ENCODE data around the gene FAM3D. TPM values are rescaled to one million over a fixed set of nuclear protein-coding genes. Genes with fewer than 3 reads are reported as not detected.

FAM3D gene
- total RNA-seq, 4 donors from 2014 or later = 243 to 431 (median 364) TPM

GRCh38 chr3:58591517-58592510 lies 74.8 kb downstream of the FAM3D start:
- TF ChIP-seq EP300 (IDR thresholded peaks at IDR 0.05; ENCODE audit: low read depth) (no peak), POLR2A (IDR thresholded peaks at IDR 0.05) (no peak), POLR2AphosphoS5 (IDR thresholded peaks at IDR 0.05) (no peak), CTCF (IDR thresholded peaks at IDR 0.05) (no peak)
- Histone ChIP-seq H3K4me3 (no peak overlapping the region), H3K27ac (no peak overlapping the region), H3K9me3 (no peaks in the 10 kb centered on the region), H3K36me3 (no peaks in the 10 kb centered on the region), H3K4me1 (peaks cover 0 to 2% (median 2%) of the 10 kb centered on the region in 4 donors), H3K27me3 (peaks cover 14% of the 10 kb centered on the region)
- 68% methylated on average over 4 to 6 of the region's 6 CpGs for WGBS, 2 donors (ENCODE audit: low coverage in 1 of 2)
- in situ Hi-C loops (cut with MboI; ENCODE audit: low pct_ligation_motif_present in 1 of 4, low pct_unique_long_range_greater_than_20kb in 1 of 4, low sequenced_read_pairs in 3 of 4) (no loop called here), intact Hi-C loops (cut with DNase I; ENCODE audit: low total_unique reads) (no loop called here)
- DNase-seq = no peak

- WGBS, 2 donors (ENCODE audit: low coverage in 1 of 2) = 61% methylated on average over 3 of the region's 3 CpGs; no CpG with 5 or more reads in 1 of the 2 donors
- H3K9me3 ChIP-seq = no peaks in the 10 kb centered on the region
- in situ Hi-C loops (cut with MboI; ENCODE audit: low pct_ligation_motif_present in 1 of 4, low pct_unique_long_range_greater_than_20kb in 1 of 4, low sequenced_read_pairs in 3 of 4) (no loop called here), intact Hi-C loops (cut with DNase I; ENCODE audit: low total_unique reads) (no loop called here)
- no peaks in the 10 kb centered on the region for H3K36me3 ChIP-seq
- H3K4me1 ChIP-seq = peaks cover 4 to 23% (median 13%) of the 10 kb centered on the region in 4 donors
- peaks cover 28% of the 10 kb centered on the region for H3K27me3 ChIP-seq
- H3K27ac ChIP-seq = no peak overlapping the region
- no peak for DNase-seq
- H3K4me3 ChIP-seq = no peak overlapping the region
- TF ChIP-seq POLR2AphosphoS5 (IDR thresholded peaks at IDR 0.05) (no peak), POLR2A (IDR thresholded peaks at IDR 0.05) (no peak), EP300 (IDR thresholded peaks at IDR 0.05; ENCODE audit: low read depth) (no peak), CTCF (IDR thresholded peaks at IDR 0.05) (no peak)
Observed at GRCh38 chr3:58588030-58588614, 78.5 kb downstream of the FAM3D start.

GRCh38 chr3:58586776-58587192 lies 79.8 kb downstream of the FAM3D start:
- H3K27me3 ChIP-seq = peaks cover 28% of the 10 kb centered on the region
- no peak overlapping the region for H3K4me3 ChIP-seq
- in situ Hi-C loops (cut with MboI; ENCODE audit: low pct_ligation_motif_present in 1 of 4, low pct_unique_long_range_greater_than_20kb in 1 of 4, low sequenced_read_pairs in 3 of 4) (no loop called here), intact Hi-C loops (cut with DNase I; ENCODE audit: low total_unique reads) (no loop called here)
- no peak overlapping the region for H3K27ac ChIP-seq
- H3K9me3 ChIP-seq = no peaks in the 10 kb centered on the region
- H3K4me1 ChIP-seq = peaks cover 4 to 23% (median 13%) of the 10 kb centered on the region in 4 donors
- TF ChIP-seq EP300 (IDR thresholded peaks at IDR 0.05; ENCODE audit: low read depth) = no peak
- no peak for TF ChIP-seq CTCF (IDR thresholded peaks at IDR 0.05)
- TF ChIP-seq POLR2A (IDR thresholded peaks at IDR 0.05) = no peak
- TF ChIP-seq POLR2AphosphoS5 (IDR thresholded peaks at IDR 0.05) = no peak
- WGBS, 2 donors (ENCODE audit: low coverage in 1 of 2) = 33% methylated on average over 14 of the region's 44 CpGs; no CpG with 5 or more reads in 1 of the 2 donors
- H3K36me3 ChIP-seq = no peaks in the 10 kb centered on the region
- DNase-seq = no peak

- Histone ChIP-seq H3K4me3 (peak overlapping the region in 2 of 4 donors; percentile 51 to 59), H3K27me3 (peaks cover 28% of the 10 kb centered on the region), H3K27ac (peak overlapping the region; percentile 41 to 83 (median 75)), H3K4me1 (peaks cover 4 to 23% (median 13%) of the 10 kb centered on the region in 4 donors), H3K9me3 (no peaks in the 10 kb centered on the region), H3K36me3 (no peaks in the 10 kb centered on the region)
- 26 to 36% methylated on average over 8 of the region's 8 CpGs for WGBS, 2 donors (ENCODE audit: low coverage in 1 of 2)
- in situ Hi-C loops (cut with MboI; ENCODE audit: low pct_ligation_motif_present in 1 of 4, low pct_unique_long_range_greater_than_20kb in 1 of 4, low sequenced_read_pairs in 3 of 4) = no loop called here
- intact Hi-C loops (cut with DNase I; ENCODE audit: low total_unique reads) = no loop called here
- TF ChIP-seq EP300 (IDR thresholded peaks at IDR 0.05; ENCODE audit: low read depth) (no peak), POLR2A (IDR thresholded peaks at IDR 0.05) (no peak), CTCF (IDR thresholded peaks at IDR 0.05) (no peak), POLR2AphosphoS5 (IDR thresholded peaks at IDR 0.05) (no peak)
- DNase-seq = no peak
Observed at GRCh38 chr3:58585994-58586393, 80.6 kb downstream of the FAM3D start.
